Measurements from ENCODE around the gene FRMPD4. TPM values are rescaled to one million over a fixed set of nuclear protein-coding genes. Genes with fewer than 3 reads are reported as not detected.
A peak's percentile ranks its signal among the peaks of the same experiment; 100 is the strongest.

FRMPD4 gene
- polyA plus RNA-seq, 2 of the 4 experiments (the other 2 are of a cell fraction) = 0.08 to 0.28 TPM

- FAIRE-seq = no peak
These were observed 32.5 kb downstream of the FRMPD4 start for GRCh38 chrX:12170755-12171154.

GRCh38 chrX:12174358-12174757, 36.1 kb downstream of the FRMPD4 start:
- DNase-seq (ENCODE audit: low read depth in 1 of 2, low spot score in 1 of 2) (no peak), ATAC-seq (no peak)
- no peak overlapping the region for H3K4me2 ChIP-seq

More at GRCh38 chrX:12170755-12171154, 32.5 kb downstream of the FRMPD4 start:
- POLR2A ChIA-PET = no interaction called here
- DNase-seq (ENCODE audit: low read depth in 1 of 2, low spot score in 1 of 2) (no peak), ATAC-seq (no peak)
- CTCF ChIA-PET = no interaction called here
- no peak overlapping the region for H3K4me3 ChIP-seq
- no peak overlapping the region for H3K27ac ChIP-seq
- no peaks in the 10 kb centered on the region for H3K9me3 ChIP-seq
- WGBS (ENCODE audit: missing lambda C conversion rate) = 93% methylated on average over 3 of the region's 3 CpGs
- no peak for TF ChIP-seq MAX (IDR thresholded peaks at IDR 0.05)
- no peak for TF ChIP-seq CBX2 (IDR thresholded peaks at IDR 0.05; ENCODE audit: borderline replicate concordance, low read depth)
- TF ChIP-seq HOXB13 (CRISPR knock-in tag; IDR thresholded peaks at IDR 0.05; ENCODE audit: low read depth) = no peak
- no peak for TF ChIP-seq ESRRA (IDR thresholded peaks at IDR 0.05; ENCODE audit: borderline replicate concordance, low read length)
- no peak for TF ChIP-seq EHF (CRISPR knock-in tag; IDR thresholded peaks at IDR 0.05)
- no peak for TF ChIP-seq ZFP36 (IDR thresholded peaks at IDR 0.05; ENCODE audit: borderline replicate concordance, partially characterized antibody)
- no peak for TF ChIP-seq HEYL (CRISPR knock-in tag; IDR thresholded peaks at IDR 0.05)
- TF ChIP-seq ELK1 (IDR thresholded peaks at IDR 0.05; ENCODE audit: low read depth, low read length) = no peak
- H3K4me1 ChIP-seq = 0 out of 3 replicates have a peak, but pooled peaks cover 6% of the 10 kb centered on the region
- H3K4me2 ChIP-seq = no peak overlapping the region

GRCh38 chrX:12197030-12197429, 58.8 kb downstream of the FRMPD4 start:
- TF ChIP-seq CTCF (IDR thresholded peaks at IDR 0.05) (no peak), ATOH8 (CRISPR knock-in tag; IDR thresholded peaks at IDR 0.05; ENCODE audit: low read depth) (no peak), JUNB (IDR thresholded peaks at IDR 0.05) (no peak)
- ChIA-PET CTCF (no interaction called here), POLR2A (no interaction called here)
- FAIRE-seq (peak; percentile 94), ATAC-seq (no peak), DNase-seq (ENCODE audit: low read depth in 1 of 2, low spot score in 1 of 2) (no peak)
- no peaks in the 10 kb centered on the region for H3K4me1 ChIP-seq
- H3K27ac ChIP-seq = no peak overlapping the region
- no peak overlapping the region for H3K4me3 ChIP-seq
- no peak overlapping the region for H3K4me2 ChIP-seq
- H3K9me3 ChIP-seq = peaks cover 3% of the 10 kb centered on the region; the same call in 2 of the 3 replicates
- WGBS (ENCODE audit: missing lambda C conversion rate) = 46% methylated on average over 2 of the region's 2 CpGs

More at GRCh38 chrX:12174358-12174757, 36.1 kb downstream of the FRMPD4 start:
- no peak for FAIRE-seq
- CTCF ChIA-PET = interaction anchor here (1.5 kb wide), 1 partner anchor 15 kb away, joined by 4 read pairs; no protein-coding TSS in a partner anchor
- TF ChIP-seq CHD2 (IDR thresholded peaks at IDR 0.05; ENCODE audit: low read length, partially characterized antibody) (no peak), EHF (CRISPR knock-in tag; IDR thresholded peaks at IDR 0.05) (no peak), JUNB (IDR thresholded peaks at IDR 0.05) (no peak), NFE2L2 (conservative IDR thresholded peaks at IDR 0.05; ENCODE audit: low read length) (no peak), HOXB13 (CRISPR knock-in tag; IDR thresholded peaks at IDR 0.05; ENCODE audit: low read depth) (no peak), GATA3 (IDR thresholded peaks at IDR 0.05; ENCODE audit: borderline replicate concordance) (no peak)
- Histone ChIP-seq H3K27ac (no peak overlapping the region), H3K4me1 (0 out of 3 replicates have a peak, but pooled peaks cover 6% of the 10 kb centered on the region), H3K4me3 (no peak overlapping the region), H3K9me3 (no peaks in the 10 kb centered on the region)
- WGBS (ENCODE audit: missing lambda C conversion rate) = 52% methylated on average over 2 of the region's 2 CpGs
- POLR2A ChIA-PET = no interaction called here

- DNase-seq (ENCODE audit: low read depth in 1 of 2, low spot score in 1 of 2) (no peak), FAIRE-seq (peak; percentile 77)
- TF ChIP-seq HES2 (IDR thresholded peaks at IDR 0.05) (no peak), REST (IDR thresholded peaks at IDR 0.05) (no peak), FOSB (CRISPR knock-in tag; IDR thresholded peaks at IDR 0.05) (no peak), CTCF (IDR thresholded peaks at IDR 0.05) (no peak), HOXB5 (CRISPR knock-in tag; IDR thresholded peaks at IDR 0.05) (no peak), SMC3 (IDR thresholded peaks at IDR 0.05) (no peak), BHLHE40 (IDR thresholded peaks at IDR 0.05; ENCODE audit: low read depth, low read length) (no peak)
These were observed 68.1 kb downstream of the FRMPD4 start for GRCh38 chrX:12206413-12206812.

More at GRCh38 chrX:12206413-12206812, 68.1 kb downstream of the FRMPD4 start:
- ChIA-PET POLR2A (no interaction called here), CTCF (interaction anchor here (1.1 kb wide), 1 partner anchor 9 kb away, joined by 3 read pairs; no protein-coding TSS in a partner anchor)
- Histone ChIP-seq H3K27ac (no peak overlapping the region), H3K4me3 (no peak overlapping the region), H3K9me3 (no peaks in the 10 kb centered on the region), H3K4me1 (peaks cover 19% of the 10 kb centered on the region; the same call in 2 of the 3 replicates), H3K4me2 (no peak overlapping the region)
- ATAC-seq = no peak
- WGBS (ENCODE audit: missing lambda C conversion rate) = 67% methylated on average over 1 of the region's 1 CpG

All from A549 (cell line).